Activated CD4-positive, alpha-beta T cell treated with anti-CD3 and anti-CD28 coated beads, Interleukin-10, Interleukin-2, amounts not matched to agents 100 ng/mL and 50 ng/mL, durations not matched to agents 16 hours and 8 hours (primary cell): ENCODE data around the gene FAM184A.
A peak's percentile ranks its signal among the peaks of the same experiment; 100 is the strongest.
"Not testable (repeated sequence)": the region's sequence is repeated elsewhere in the genome, so short reads cannot be mapped to it uniquely, and the experiment has no call there.

Experiments used
- DNase-seq: peaks from one replicate; pipeline ENCODE4 v3.0.0-alpha.2; 2020

The FAM184A gene

GRCh38 chr6:119052292-119052889 is 26.1 kb downstream of the FAM184A start:
- peak; percentile 93 for DNase-seq

GRCh38 chr6:119044255-119044654 is 34.2 kb downstream of the FAM184A start:
- DNase-seq = no peak

GRCh38 chr6:119043783-119044182 is 34.7 kb downstream of the FAM184A start:
- DNase-seq = no peak

- no peak for DNase-seq
Observed at GRCh38 chr6:119043265-119043664, 35.2 kb downstream of the FAM184A start.

GRCh38 chr6:119040636-119041035 is 37.8 kb downstream of the FAM184A start:
- DNase-seq = no peak

- no peak for DNase-seq
Observed at GRCh38 chr6:119040229-119040628, 38.2 kb downstream of the FAM184A start.

- no peak for DNase-seq
Observed at GRCh38 chr6:119037941-119038623, 40.4 kb downstream of the FAM184A start.

GRCh38 chr6:119037264-119037663 is 41.2 kb downstream of the FAM184A start:
- no peak for DNase-seq

GRCh38 chr6:119036081-119036480 is 42.4 kb downstream of the FAM184A start:
- no peak for DNase-seq

GRCh38 chr6:119035459-119035858 is 43.0 kb downstream of the FAM184A start:
- no peak for DNase-seq

GRCh38 chr6:119034827-119035458 is 43.5 kb downstream of the FAM184A start:
- DNase-seq = no peak

GRCh38 chr6:119032428-119032827 is 46.0 kb downstream of the FAM184A start:
- no peak for DNase-seq

- DNase-seq = no peak
Observed at GRCh38 chr6:119030759-119031158, 47.7 kb downstream of the FAM184A start.

GRCh38 chr6:119028091-119028490 is 50.4 kb downstream of the FAM184A start:
- no peak for DNase-seq

- no peak for DNase-seq
Observed at GRCh38 chr6:119027465-119027864, 51.0 kb downstream of the FAM184A start.

- no peak for DNase-seq
Observed at GRCh38 chr6:119026822-119027221, 51.6 kb downstream of the FAM184A start.

GRCh38 chr6:119025793-119026192 is 52.7 kb downstream of the FAM184A start:
- DNase-seq = no peak

- DNase-seq = no peak
Observed at GRCh38 chr6:119024111-119024510, 54.4 kb downstream of the FAM184A start.

GRCh38 chr6:119022796-119023195 is 55.7 kb downstream of the FAM184A start:
- no peak for DNase-seq

- DNase-seq = no peak
Observed at GRCh38 chr6:119020597-119021561, 57.6 kb downstream of the FAM184A start.

- DNase-seq = not testable (repeated sequence)
Observed at GRCh38 chr6:119015165-119015564, 63.3 kb downstream of the FAM184A start.

GRCh38 chr6:119012521-119012920 is 65.9 kb downstream of the FAM184A start:
- no peak for DNase-seq

GRCh38 chr6:119009266-119009665 is 69.2 kb downstream of the FAM184A start:
- DNase-seq = not testable (repeated sequence)
